ENCODE measurements around the gene TLR8. TPM values are rescaled to one million over a fixed set of nuclear protein-coding genes. Genes with fewer than 3 reads are reported as not detected.

The TLR8 gene
- total and polyA plus RNA-seq, 10 of the 15 experiments (the other 5 are each of a cell fraction or from before 2014, with no cell fraction given), result 0.04 TPM; not detected in 9

DNA sequence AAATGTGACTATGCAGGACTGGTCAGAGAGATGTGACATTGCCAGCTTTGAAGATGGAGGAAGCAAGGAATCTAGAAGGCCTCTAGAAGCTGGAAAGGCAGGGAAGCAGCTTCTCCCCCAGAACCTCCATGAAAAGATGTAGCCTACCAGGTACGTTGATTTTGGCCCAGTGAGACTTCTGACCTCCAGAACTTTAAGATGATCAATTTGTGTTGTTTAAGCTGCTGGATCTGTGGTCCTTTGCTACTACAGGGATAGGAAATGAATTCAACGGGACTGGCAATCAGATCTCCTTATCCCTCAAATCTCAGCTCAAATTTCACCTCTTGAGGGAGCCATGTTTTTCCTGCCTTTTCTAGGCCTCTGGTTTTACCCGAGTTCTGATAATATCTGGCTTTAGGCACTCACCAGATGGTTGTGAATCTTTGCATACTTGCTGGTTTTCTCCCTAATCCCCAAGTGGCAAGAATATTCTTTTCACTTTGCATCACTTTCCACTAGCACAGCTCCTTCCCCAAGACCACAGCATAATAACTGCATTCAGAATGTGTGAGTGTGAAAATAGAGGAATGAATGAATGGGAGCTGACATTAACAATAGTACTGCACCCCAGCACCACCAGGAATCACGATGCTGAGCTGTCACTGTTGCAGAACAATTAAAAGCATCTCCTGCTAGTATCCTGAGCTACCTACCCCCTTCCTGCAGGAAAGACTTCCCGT is 42.9 kb downstream of the TLR8 start:
- SMC1A ChIA-PET (ENCODE audit: uncharacterized antibody, unreplicated experiment), result interaction anchor here (0.9 to 18.8 kb wide), 19 partner anchors 9 to 541 kb away, joined by 3 to 632 read pairs (median 8); partner anchors contain the start of gene TMSB4X
- Histone ChIP-seq H3K9ac (ENCODE audit: control insufficient read depth, insufficient read depth, low read length) (peak overlapping the region; percentile 68), H3K4me1 (ENCODE audit: control insufficient read depth, insufficient read depth, low read length) (peaks cover 43% of the 10 kb centered on the region), H4K20me1 (ENCODE audit: control insufficient read depth, insufficient read depth) (no peaks in the 10 kb centered on the region), H3K27me3 (replicated peaks in 1 of 2; ENCODE audit: control insufficient read depth in 2 of 2, insufficient read depth in 2 of 2, low read length in 1 of 2) (no peaks in the 10 kb centered on the region), H3K36me3 (ENCODE audit: control insufficient read depth in 2 of 2, insufficient read depth in 2 of 2, low read length in 1 of 2) (no peaks in the 10 kb centered on the region), H3K9me3 (replicated peaks; ENCODE audit: control insufficient read depth, insufficient read depth, low read length) (no peaks in the 10 kb centered on the region), H3K4me3 (peak overlapping the region; percentile 19; the same call in 1 of the 2 replicates), H3K4me2 (ENCODE audit: control insufficient read depth, insufficient read depth) (peak overlapping the region; percentile 97), H3K27ac (ENCODE audit: control insufficient read depth, insufficient read depth) (peak overlapping the region; percentile 97), H2AFZ (ENCODE audit: control insufficient read depth, low read depth, low read length) (no peak overlapping the region), H3K79me2 (ENCODE audit: control insufficient read depth, insufficient read depth, low read length) (peaks cover 33% of the 10 kb centered on the region)
- TSS peak; percentile 99 for BruUV-seq (replicated peaks)
- POLR2A ChIA-PET, result interaction anchor here (0.6 to 7.2 kb wide), 20 partner anchors 9 to 307 kb away, joined by 3 to 63 read pairs (median 6); partner anchors contain the start of gene TMSB4X
- FAIRE-seq (no peak), ATAC-seq (peak; percentile 3; the same call in 2 of the 3 replicates), DNase-seq (ENCODE audit: low read depth, low spot score) (peak; percentile 45)
- WGBS (ENCODE audit: insufficient coverage, insufficient replicate concordance, low lambda C conversion rate, missing lambda C conversion rate), result 0% methylated on average over 5 of the region's 5 CpGs
- RAD21 ChIA-PET (ENCODE audit: unreplicated experiment), result interaction anchor here (0.7 to 15.5 kb wide), 22 partner anchors 9 to 697 kb away, joined by 3 to 549 read pairs (median 8); partner anchors contain the start of genes FAM9C and TMSB4X
- CTCF ChIA-PET, result interaction anchor here (0.6 to 7.7 kb wide), 21 partner anchors 22 to 541 kb away, joined by 3 to 312 read pairs (median 5); no protein-coding TSS in a partner anchor
- intact Hi-C loops (cut with micrococcal nuclease; ENCODE audit: unreplicated experiment) (loop anchor here (5.0 to 10.0 kb wide), 3 partner anchors 137 to 715 kb away; no protein-coding TSS in a partner anchor), in situ Hi-C loops (cut with MboI) (loop anchor here (5.0 kb wide), 2 partner anchors 53 to 528 kb away; no protein-coding TSS in a partner anchor)
- peak; percentile 45; the same call in 1 of the 2 replicates for TF ChIP-seq WRNIP1 (IDR thresholded peaks at IDR 0.05; ENCODE audit: borderline replicate concordance, low read depth, low read length)
- TF ChIP-seq CBFB (IDR thresholded peaks at IDR 0.05; ENCODE audit: low read depth), result no peak
- no peak for TF ChIP-seq SUPT20H (IDR thresholded peaks at IDR 0.05; ENCODE audit: borderline replicate concordance, control insufficient read depth, low read depth, low read length)
- no peak for TF ChIP-seq RB1 (IDR thresholded peaks at IDR 0.05; ENCODE audit: borderline replicate concordance)
- no peak for TF ChIP-seq NRF1 (conservative IDR thresholded peaks at IDR 0.05; ENCODE audit: low read depth, low read length)
- peak; percentile 7 for TF ChIP-seq MEF2B (IDR thresholded peaks at IDR 0.05; ENCODE audit: partially characterized antibody, poor library complexity, severe bottlenecking)
- TF ChIP-seq, protein P1, sequence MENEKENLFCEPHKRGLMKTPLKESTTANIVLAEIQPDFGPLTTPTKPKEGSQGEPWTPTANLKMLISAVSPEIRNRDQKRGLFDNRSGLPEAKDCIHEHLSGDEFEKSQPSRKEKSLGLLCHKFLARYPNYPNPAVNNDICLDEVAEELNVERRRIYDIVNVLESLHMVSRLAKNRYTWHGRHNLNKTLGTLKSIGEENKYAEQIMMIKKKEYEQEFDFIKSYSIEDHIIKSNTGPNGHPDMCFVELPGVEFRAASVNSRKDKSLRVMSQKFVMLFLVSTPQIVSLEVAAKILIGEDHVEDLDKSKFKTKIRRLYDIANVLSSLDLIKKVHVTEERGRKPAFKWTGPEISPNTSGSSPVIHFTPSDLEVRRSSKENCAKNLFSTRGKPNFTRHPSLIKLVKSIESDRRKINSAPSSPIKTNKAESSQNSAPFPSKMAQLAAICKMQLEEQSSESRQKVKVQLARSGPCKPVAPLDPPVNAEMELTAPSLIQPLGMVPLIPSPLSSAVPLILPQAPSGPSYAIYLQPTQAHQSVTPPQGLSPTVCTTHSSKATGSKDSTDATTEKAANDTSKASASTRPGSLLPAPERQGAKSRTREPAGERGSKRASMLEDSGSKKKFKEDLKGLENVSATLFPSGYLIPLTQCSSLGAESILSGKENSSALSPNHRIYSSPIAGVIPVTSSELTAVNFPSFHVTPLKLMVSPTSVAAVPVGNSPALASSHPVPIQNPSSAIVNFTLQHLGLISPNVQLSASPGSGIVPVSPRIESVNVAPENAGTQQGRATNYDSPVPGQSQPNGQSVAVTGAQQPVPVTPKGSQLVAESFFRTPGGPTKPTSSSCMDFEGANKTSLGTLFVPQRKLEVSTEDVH (IDR thresholded peaks at IDR 0.05; ENCODE audit: low read depth, partially characterized antibody), result no peak
- TF ChIP-seq, protein P2, sequence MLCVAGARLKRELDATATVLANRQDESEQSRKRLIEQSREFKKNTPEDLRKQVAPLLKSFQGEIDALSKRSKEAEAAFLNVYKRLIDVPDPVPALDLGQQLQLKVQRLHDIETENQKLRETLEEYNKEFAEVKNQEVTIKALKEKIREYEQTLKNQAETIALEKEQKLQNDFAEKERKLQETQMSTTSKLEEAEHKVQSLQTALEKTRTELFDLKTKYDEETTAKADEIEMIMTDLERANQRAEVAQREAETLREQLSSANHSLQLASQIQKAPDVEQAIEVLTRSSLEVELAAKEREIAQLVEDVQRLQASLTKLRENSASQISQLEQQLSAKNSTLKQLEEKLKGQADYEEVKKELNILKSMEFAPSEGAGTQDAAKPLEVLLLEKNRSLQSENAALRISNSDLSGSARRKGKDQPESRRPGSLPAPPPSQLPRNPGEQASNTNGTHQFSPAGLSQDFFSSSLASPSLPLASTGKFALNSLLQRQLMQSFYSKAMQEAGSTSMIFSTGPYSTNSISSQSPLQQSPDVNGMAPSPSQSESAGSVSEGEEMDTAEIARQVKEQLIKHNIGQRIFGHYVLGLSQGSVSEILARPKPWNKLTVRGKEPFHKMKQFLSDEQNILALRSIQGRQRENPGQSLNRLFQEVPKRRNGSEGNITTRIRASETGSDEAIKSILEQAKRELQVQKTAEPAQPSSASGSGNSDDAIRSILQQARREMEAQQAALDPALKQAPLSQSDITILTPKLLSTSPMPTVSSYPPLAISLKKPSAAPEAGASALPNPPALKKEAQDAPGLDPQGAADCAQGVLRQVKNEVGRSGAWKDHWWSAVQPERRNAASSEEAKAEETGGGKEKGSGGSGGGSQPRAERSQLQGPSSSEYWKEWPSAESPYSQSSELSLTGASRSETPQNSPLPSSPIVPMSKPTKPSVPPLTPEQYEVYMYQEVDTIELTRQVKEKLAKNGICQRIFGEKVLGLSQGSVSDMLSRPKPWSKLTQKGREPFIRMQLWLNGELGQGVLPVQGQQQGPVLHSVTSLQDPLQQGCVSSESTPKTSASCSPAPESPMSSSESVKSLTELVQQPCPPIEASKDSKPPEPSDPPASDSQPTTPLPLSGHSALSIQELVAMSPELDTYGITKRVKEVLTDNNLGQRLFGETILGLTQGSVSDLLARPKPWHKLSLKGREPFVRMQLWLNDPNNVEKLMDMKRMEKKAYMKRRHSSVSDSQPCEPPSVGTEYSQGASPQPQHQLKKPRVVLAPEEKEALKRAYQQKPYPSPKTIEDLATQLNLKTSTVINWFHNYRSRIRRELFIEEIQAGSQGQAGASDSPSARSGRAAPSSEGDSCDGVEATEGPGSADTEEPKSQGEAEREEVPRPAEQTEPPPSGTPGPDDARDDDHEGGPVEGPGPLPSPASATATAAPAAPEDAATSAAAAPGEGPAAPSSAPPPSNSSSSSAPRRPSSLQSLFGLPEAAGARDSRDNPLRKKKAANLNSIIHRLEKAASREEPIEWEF (IDR thresholded peaks at IDR 0.05; ENCODE audit: insufficient replicate concordance, low read depth, low read length), result peak; percentile 50
- TF ChIP-seq, protein P3, sequence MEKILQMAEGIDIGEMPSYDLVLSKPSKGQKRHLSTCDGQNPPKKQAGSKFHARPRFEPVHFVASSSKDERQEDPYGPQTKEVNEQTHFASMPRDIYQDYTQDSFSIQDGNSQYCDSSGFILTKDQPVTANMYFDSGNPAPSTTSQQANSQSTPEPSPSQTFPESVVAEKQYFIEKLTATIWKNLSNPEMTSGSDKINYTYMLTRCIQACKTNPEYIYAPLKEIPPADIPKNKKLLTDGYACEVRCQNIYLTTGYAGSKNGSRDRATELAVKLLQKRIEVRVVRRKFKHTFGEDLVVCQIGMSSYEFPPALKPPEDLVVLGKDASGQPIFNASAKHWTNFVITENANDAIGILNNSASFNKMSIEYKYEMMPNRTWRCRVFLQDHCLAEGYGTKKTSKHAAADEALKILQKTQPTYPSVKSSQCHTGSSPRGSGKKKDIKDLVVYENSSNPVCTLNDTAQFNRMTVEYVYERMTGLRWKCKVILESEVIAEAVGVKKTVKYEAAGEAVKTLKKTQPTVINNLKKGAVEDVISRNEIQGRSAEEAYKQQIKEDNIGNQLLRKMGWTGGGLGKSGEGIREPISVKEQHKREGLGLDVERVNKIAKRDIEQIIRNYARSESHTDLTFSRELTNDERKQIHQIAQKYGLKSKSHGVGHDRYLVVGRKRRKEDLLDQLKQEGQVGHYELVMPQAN (conservative IDR thresholded peaks at IDR 0.05), result no peak
- 0 out of 2 replicates have a peak, but pooled peaks have one; percentile 62 for TF ChIP-seq STAT3 (IDR thresholded peaks at IDR 0.05; ENCODE audit: low read depth, low read length)
- no peak for TF ChIP-seq PAX8 (IDR thresholded peaks at IDR 0.05)
